GM12801 (cell line): ENCODE measurements around the gene ACOT8.

Experiments used
- CTCF ChIP-seq: IDR thresholded peaks from one replicate; pipeline ENCODE4 v1.5.1; 2011; ENCODE audit warnings: control low read depth; ENCODE audit not compliant: insufficient read length; ENCODE audit errors: extremely low read depth

Gene ACOT8

DNA sequence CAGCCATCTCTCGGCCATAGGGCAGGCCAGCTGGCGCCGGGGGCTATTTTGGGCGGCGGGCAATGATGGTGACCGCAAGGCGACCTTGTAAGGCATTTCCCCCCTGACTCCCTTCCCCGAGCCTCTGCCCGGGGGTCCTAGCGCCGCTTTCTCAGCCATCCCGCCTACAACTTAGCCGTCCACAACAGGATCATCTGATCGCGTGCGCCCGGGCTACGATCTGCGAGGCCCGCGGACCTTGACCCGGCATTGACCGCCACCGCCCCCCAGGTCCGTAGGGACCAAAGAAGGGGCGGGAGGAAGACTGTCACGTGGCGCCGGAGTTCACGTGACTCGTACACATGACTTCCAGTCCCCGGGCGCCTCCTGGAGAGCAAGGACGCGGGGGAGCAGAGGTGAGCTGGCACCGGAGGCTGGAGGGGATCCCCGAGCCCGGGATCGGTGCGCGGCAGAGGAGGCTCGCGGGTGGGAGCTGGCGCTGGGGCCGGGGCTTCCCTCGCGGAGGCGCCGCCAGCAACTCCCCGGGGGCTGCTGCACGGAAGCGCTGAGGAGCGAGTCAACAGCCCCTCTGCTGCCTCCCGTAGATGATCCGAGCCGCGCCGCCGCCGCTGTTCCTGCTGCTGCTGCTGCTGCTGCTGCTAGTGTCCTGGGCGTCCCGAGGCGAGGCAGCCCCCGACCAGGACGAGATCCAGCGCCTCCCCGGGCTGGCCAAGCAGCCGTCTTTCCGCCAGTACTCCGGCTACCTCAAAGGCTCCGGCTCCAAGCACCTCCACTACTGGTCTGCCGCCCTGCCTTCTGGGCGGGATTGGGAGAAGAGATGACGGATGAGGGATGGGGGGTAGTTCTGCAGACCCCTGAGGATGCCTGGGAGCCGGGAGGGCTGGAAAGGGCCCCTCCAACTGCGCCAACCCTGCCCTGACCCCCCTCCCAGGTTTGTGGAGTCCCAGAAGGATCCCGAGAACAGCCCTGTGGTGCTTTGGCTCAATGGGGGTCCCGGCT, 34.1 kb upstream of the ACOT8 start, which contains the start of the genes CTSA and NEURL2:
TSS of gene CTSA (plus strand) at position 351 of the 999 bp plus-strand sequence. CDS start at position 585, 234 bp downstream.
TSS of gene NEURL2 (minus strand) at position 224 of the 999 bp plus-strand sequence. CDS start at position 7, 217 bp downstream.
- TF ChIP-seq CTCF: no peak

GRCh38 chr20:45890077-45890984, 33.1 kb upstream of the ACOT8 start:
- TF ChIP-seq CTCF: no peak

DNA sequence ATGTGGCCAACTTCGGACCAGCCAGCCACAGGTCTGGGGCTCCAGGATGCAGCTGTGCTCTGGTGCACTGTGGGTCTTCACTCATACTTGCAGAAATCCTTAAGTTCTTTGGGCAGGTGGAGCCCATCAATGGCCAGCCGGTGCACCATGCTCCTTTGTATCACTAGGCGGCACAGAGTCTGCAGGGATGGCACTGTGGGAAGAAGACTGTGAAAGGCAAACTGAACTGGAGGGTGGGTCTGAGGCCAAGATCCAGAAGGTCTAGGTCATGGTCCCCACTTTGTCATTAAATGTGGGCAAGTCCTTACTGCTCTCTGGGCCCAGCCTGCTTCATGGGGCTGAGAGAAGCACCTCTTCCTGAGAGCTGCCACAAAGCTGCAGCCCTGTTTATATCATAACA, 31.5 kb upstream of the ACOT8 start:
- no peak for TF ChIP-seq CTCF

DNA sequence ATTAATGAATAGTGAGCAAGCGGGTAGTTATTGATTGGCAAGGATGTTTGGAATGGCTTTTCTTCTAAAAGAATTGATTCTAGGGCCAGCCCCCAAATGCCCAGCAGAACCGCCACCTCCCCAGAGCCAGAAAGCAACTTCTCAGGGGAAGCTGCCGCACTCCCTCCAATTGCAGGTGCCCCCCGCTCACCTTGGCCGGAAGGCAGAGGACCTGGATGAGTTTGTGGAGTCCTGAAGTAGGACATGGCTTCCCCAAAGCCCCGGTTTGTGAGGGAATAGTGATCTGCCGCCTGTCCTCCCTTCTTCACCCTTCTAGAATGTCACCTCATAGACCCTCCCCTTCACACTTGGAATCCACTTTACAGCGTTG, 30.1 kb upstream of the ACOT8 start, which contains the start of gene SPATA25:
TSS of gene SPATA25 (minus strand) at position 277 of the 370 bp plus-strand sequence. CDS start at position 245, 32 bp downstream.
- no peak for TF ChIP-seq CTCF

DNA sequence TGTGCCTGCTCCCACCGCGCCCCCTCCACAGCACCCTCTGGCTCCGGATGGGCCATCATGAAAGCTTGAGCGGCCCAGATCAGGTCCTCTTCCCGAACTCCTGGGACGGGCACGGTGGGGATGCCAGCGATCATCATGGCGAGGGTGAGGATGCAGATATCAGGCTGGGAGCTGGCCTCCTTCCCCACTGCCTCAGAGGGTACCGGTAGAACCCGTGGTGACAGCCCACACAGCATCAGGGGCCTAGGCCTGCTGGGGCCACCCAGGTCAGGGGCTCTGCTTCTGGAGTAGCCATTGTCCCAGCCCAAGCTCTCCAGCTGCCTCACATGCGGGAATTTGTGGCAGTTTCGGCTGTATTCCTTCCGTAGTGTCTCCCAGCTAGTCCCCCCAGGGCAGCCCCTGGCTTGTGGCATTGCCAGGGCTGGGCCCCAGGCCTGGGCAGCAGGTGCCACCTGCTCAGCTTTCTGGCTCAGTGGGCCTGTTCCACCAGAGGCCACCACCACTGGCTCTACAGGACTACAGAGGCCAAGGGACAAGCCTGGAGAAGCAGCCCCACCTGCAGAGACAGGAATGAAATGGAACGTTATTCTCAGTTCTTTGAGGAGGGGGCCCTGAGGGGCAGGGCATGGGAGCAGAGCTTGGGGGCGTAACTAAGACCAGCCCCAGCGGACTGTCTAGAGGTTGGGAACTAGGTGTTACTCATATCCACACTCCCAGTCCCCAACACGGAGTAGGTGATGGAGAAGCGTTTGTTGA, 29.6 kb upstream of the ACOT8 start:
- no peak for TF ChIP-seq CTCF

GRCh38 chr20:45883100-45883469, 25.9 kb upstream of the ACOT8 start:
- no peak for TF ChIP-seq CTCF
